Effector memory CD4-positive, alpha-beta T cell (primary cell): Measurements from ENCODE around the gene SERTAD2.

Experiments
- DNase-seq, 3 donors: peaks; one replicate each; pipeline ENCODE4 v3.0.0-alpha.2; 2020
- H3K27ac ChIP-seq: 2 replicates; pipeline ENCODE4 v1.7.0; 2013; ENCODE audit warnings: mild to moderate bottlenecking, low read length, moderate library complexity; ENCODE audit not compliant: insufficient read depth, poor library complexity, severe bottlenecking
- H3K27me3 ChIP-seq: replicated peaks from 2 replicates; pipeline ENCODE4 v1.7.0; 2013; ENCODE audit warnings: mild to moderate bottlenecking, low read length; ENCODE audit not compliant: insufficient read depth, control insufficient read depth, poor library complexity, severe bottlenecking
- H3K36me3 ChIP-seq: 2 replicates; pipeline ENCODE4 v1.7.0; 2013; ENCODE audit warnings: mild to moderate bottlenecking, low read length, moderate library complexity; ENCODE audit not compliant: control insufficient read depth, insufficient read depth
- H3K4me1 ChIP-seq: 2 replicates; pipeline ENCODE4 v1.7.0; 2013; ENCODE audit warnings: low read length, mild to moderate bottlenecking; ENCODE audit not compliant: control insufficient read depth, insufficient read depth, poor library complexity, severe bottlenecking
- H3K4me3 ChIP-seq: 2 replicates; pipeline ENCODE4 v1.7.0; 2013; ENCODE audit warnings: low read length, low read depth, mild to moderate bottlenecking; ENCODE audit not compliant: insufficient read depth, poor library complexity, severe bottlenecking
- H3K9me3 ChIP-seq: 2 replicates; pipeline ENCODE4 v1.7.0; 2013; ENCODE audit warnings: mild to moderate bottlenecking, low read length, moderate library complexity; ENCODE audit not compliant: control insufficient read depth

SERTAD2 gene

GRCh38 chr2:64631771-64632170 is 21.9 kb downstream of the SERTAD2 start:
- H3K4me1 ChIP-seq: no peaks in the 10 kb centered on the region
- no peaks in the 10 kb centered on the region for H3K27me3 ChIP-seq
- H3K4me3 ChIP-seq: no peak overlapping the region
- no peak overlapping the region for H3K27ac ChIP-seq
- peaks cover 27% of the 10 kb centered on the region for H3K36me3 ChIP-seq
- DNase-seq: no peak
- H3K9me3 ChIP-seq: no peaks in the 10 kb centered on the region

- H3K27ac ChIP-seq: no peak overlapping the region
- no peak overlapping the region for H3K4me3 ChIP-seq
- no peaks in the 10 kb centered on the region for H3K9me3 ChIP-seq
- DNase-seq: no peak
- no peaks in the 10 kb centered on the region for H3K4me1 ChIP-seq
- peaks cover 20% of the 10 kb centered on the region for H3K36me3 ChIP-seq
- no peaks in the 10 kb centered on the region for H3K27me3 ChIP-seq
These were observed 23.0 kb downstream of the SERTAD2 start for GRCh38 chr2:64630752-64631151.

- Histone ChIP-seq H3K27me3 (no peaks in the 10 kb centered on the region), H3K4me3 (no peak overlapping the region), H3K36me3 (peaks cover 14% of the 10 kb centered on the region), H3K9me3 (no peaks in the 10 kb centered on the region), H3K27ac (no peak overlapping the region), H3K4me1 (no peaks in the 10 kb centered on the region)
- no peak for DNase-seq
These were observed 23.8 kb downstream of the SERTAD2 start for GRCh38 chr2:64629875-64630274.

GRCh38 chr2:64629329-64629781 is 24.4 kb downstream of the SERTAD2 start:
- no peak for DNase-seq
- Histone ChIP-seq H3K36me3 (peaks cover 9% of the 10 kb centered on the region), H3K4me3 (no peak overlapping the region), H3K4me1 (no peaks in the 10 kb centered on the region), H3K27me3 (no peaks in the 10 kb centered on the region), H3K9me3 (no peaks in the 10 kb centered on the region), H3K27ac (no peak overlapping the region)

- no peaks in the 10 kb centered on the region for H3K27me3 ChIP-seq
- H3K4me3 ChIP-seq: no peak overlapping the region
- H3K4me1 ChIP-seq: no peaks in the 10 kb centered on the region
- no peak overlapping the region for H3K27ac ChIP-seq
- H3K36me3 ChIP-seq: peaks cover 9% of the 10 kb centered on the region
- no peaks in the 10 kb centered on the region for H3K9me3 ChIP-seq
- DNase-seq: no peak
These were observed 25.6 kb downstream of the SERTAD2 start for GRCh38 chr2:64627860-64628841.

DNA sequence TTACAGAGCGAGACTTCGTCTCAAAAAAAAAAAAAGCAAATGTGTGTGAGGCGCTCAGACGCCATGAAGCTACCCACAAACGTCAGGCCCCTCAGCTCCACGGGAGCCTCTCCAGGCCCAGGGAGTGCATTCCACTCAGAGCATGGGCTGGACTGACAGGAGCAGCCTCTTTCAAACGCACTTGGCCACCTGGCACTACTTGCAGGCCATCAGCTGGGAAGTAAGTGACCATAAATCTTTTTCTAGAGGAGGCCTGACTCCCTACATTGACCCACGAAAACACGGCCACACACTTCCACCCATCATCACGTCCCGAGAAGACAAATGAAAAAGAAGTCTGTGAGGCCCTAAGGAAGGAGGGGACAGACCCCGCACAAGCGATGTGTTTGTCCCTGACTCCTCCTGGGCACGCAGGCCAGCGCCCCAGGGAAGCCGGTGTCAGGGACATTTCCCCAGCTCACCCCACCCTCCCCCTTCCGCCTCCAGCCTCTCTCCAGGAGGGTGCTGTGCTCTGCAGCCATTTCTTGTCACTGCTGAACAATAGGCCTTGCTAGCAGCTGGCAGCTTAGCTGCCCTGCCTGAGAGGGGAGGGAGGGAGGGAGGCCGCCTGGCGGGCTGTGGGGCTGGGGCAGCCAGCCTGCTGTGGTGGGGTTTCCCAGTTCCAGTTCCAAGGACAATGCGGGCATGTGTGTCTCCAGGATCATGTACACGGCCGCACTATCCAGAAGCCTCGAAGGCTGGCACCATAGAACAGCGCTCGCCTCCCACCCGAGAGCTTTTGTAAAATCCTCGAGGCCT is 26.6 kb downstream of the SERTAD2 start:
- no peaks in the 10 kb centered on the region for H3K9me3 ChIP-seq
- H3K36me3 ChIP-seq: peaks cover 9% of the 10 kb centered on the region
- no peak for DNase-seq
- no peak overlapping the region for H3K27ac ChIP-seq
- no peaks in the 10 kb centered on the region for H3K27me3 ChIP-seq
- no peaks in the 10 kb centered on the region for H3K4me1 ChIP-seq
- no peak overlapping the region for H3K4me3 ChIP-seq

GRCh38 chr2:64626146-64626809 is 27.4 kb downstream of the SERTAD2 start:
- H3K27ac ChIP-seq: no peak overlapping the region
- no peak for DNase-seq
- no peak overlapping the region for H3K4me3 ChIP-seq
- no peaks in the 10 kb centered on the region for H3K9me3 ChIP-seq
- H3K27me3 ChIP-seq: no peaks in the 10 kb centered on the region
- no peaks in the 10 kb centered on the region for H3K4me1 ChIP-seq
- peaks cover 8% of the 10 kb centered on the region for H3K36me3 ChIP-seq

- Histone ChIP-seq H3K27me3 (no peaks in the 10 kb centered on the region), H3K27ac (no peak overlapping the region), H3K4me3 (no peak overlapping the region)
These were observed 28.2 kb downstream of the SERTAD2 start for GRCh38 chr2:64625299-64626145.

DNA sequence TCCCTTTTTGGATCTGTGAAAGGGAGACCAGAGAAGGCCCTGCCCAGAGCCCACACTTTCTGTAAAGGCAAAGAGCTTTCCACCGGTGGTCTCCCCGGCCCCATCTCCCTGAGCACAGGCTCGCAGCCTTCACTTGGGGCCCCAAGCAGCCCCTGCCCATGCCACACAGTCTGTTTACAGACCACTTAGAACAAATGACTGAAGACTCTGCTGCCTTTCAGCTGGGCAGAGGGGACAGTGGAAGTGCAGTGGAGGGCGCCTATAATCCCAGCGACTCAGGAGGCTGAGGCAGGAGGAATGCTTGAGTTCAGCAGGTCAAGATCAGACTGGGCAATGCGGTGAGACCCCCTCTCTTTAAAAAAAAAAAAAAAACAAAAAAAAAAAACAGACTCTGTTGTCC is 28.9 kb downstream of the SERTAD2 start:
- no peak for DNase-seq
- no peaks in the 10 kb centered on the region for H3K27me3 ChIP-seq

More at GRCh38 chr2:64625299-64626145, 28.2 kb downstream of the SERTAD2 start:
- DNase-seq: no peak
- peaks cover under 1% of the 10 kb centered on the region for H3K36me3 ChIP-seq
- no peaks in the 10 kb centered on the region for H3K4me1 ChIP-seq
- H3K9me3 ChIP-seq: no peaks in the 10 kb centered on the region

More for the DNA sequence above, 28.9 kb downstream of the SERTAD2 start:
- H3K9me3 ChIP-seq: no peaks in the 10 kb centered on the region
- no peaks in the 10 kb centered on the region for H3K36me3 ChIP-seq
- no peaks in the 10 kb centered on the region for H3K4me1 ChIP-seq
- H3K4me3 ChIP-seq: no peak overlapping the region
- H3K27ac ChIP-seq: no peak overlapping the region
